Natural killer cell treated with Interleukin-12 subunit alpha and Interleukin-12 subunit beta and Interleukin-15 and Interleukin-18, amount 100 ng/mL, for 72 hours (primary cell): ENCODE measurements around the gene LRRC4C. TPM values are rescaled to one million over a fixed set of nuclear protein-coding genes. Genes with fewer than 3 reads are reported as not detected.
A peak's percentile ranks its signal among the peaks of the same experiment; 100 is the strongest.

Source experiments
- ATAC-seq, 2 donors: fragments of 150-1000 bp; cut with Tn5 transposase in 1 of 2; sonication (Bioruptor Pico), chemical (Tn5 transposase) in 1 of 2; 2 replicates each; pipeline ENCODE4 v1.10.0; 2021
- DNase-seq: peaks from one replicate; pipeline ENCODE4 v3.0.0; 2022; ENCODE audit warnings: low spot score
- H3K27ac Mint-ChIP-seq, 2 donors: 1 replicate in 1 of 2; 2 replicates in 1 of 2; pipeline ENCODE4 v1.8.0; 2022; ENCODE audit warnings: mixed read lengths in 2 of 2, mild to moderate bottlenecking in 1 of 2, moderate library complexity in 1 of 2
- H3K27me3 Mint-ChIP-seq, 2 donors: 1 replicate in 1 of 2; 2 replicates in 1 of 2; pipeline ENCODE4 v1.8.0; 2022; ENCODE audit warnings: mixed read lengths in 2 of 2
- H3K36me3 Mint-ChIP-seq: one replicate; pipeline ENCODE4 v1.8.0; 2022; ENCODE audit warnings: mixed read lengths
- H3K4me1 Mint-ChIP-seq, 2 donors: 1 replicate in 1 of 2; 2 replicates in 1 of 2; pipeline ENCODE4 v1.8.0; 2022; ENCODE audit warnings: low read depth in 2 of 2, mixed read lengths in 2 of 2, mild to moderate bottlenecking in 1 of 2
- H3K4me3 Mint-ChIP-seq: one replicate; pipeline ENCODE4 v1.8.0; 2022; ENCODE audit warnings: mixed read lengths
- H3K9me3 Mint-ChIP-seq: 2 replicates; pipeline ENCODE4 v1.8.0; 2022; ENCODE audit warnings: mixed read lengths
- total RNA-seq, 2 donors: library from RNA; stranded (reverse); gene quantifications; one replicate each; pipeline ENCODE4 v1.2.3, GENCODE V29; 2022

The LRRC4C gene
- total RNA-seq, 2 donors from 2014 or later: not detected

- no peaks in the 10 kb centered on the region for H3K4me1 Mint-ChIP-seq
- DNase-seq: no peak
- peaks cover 7% of the 10 kb centered on the region for H3K9me3 Mint-ChIP-seq
- peaks cover 5% of the 10 kb centered on the region for H3K36me3 Mint-ChIP-seq
- no peaks in the 10 kb centered on the region for H3K27me3 Mint-ChIP-seq
- no peak overlapping the region for H3K4me3 Mint-ChIP-seq
- no peak overlapping the region for H3K27ac Mint-ChIP-seq
- ATAC-seq: no peak
Measured at GRCh38 chr11:40826601-40827000, 632.9 kb downstream of the LRRC4C start.

- no peaks in the 10 kb centered on the region for H3K27me3 Mint-ChIP-seq
- peaks cover 7% of the 10 kb centered on the region for H3K9me3 Mint-ChIP-seq
- ATAC-seq (no peak), DNase-seq (no peak)
- no peak overlapping the region for H3K27ac Mint-ChIP-seq
- peaks cover 5% of the 10 kb centered on the region for H3K36me3 Mint-ChIP-seq
- no peak overlapping the region for H3K4me3 Mint-ChIP-seq
- H3K4me1 Mint-ChIP-seq: no peaks in the 10 kb centered on the region
Measured at GRCh38 chr11:40825201-40825834, 634.1 kb downstream of the LRRC4C start.

- no peak overlapping the region for H3K27ac Mint-ChIP-seq
- H3K36me3 Mint-ChIP-seq: peaks cover 14% of the 10 kb centered on the region
- no peak for ATAC-seq
- no peaks in the 10 kb centered on the region for H3K27me3 Mint-ChIP-seq
- no peak overlapping the region for H3K4me3 Mint-ChIP-seq
- no peaks in the 10 kb centered on the region for H3K4me1 Mint-ChIP-seq
- no peak for DNase-seq
- peaks cover 15% of the 10 kb centered on the region for H3K9me3 Mint-ChIP-seq
Measured at GRCh38 chr11:40819230-40819629, 640.2 kb downstream of the LRRC4C start.

- H3K9me3 Mint-ChIP-seq: peaks cover 13% of the 10 kb centered on the region
- H3K4me3 Mint-ChIP-seq: no peak overlapping the region
- DNase-seq: no peak
- no peaks in the 10 kb centered on the region for H3K27me3 Mint-ChIP-seq
- H3K27ac Mint-ChIP-seq: no peak overlapping the region
- H3K36me3 Mint-ChIP-seq: peaks cover 9% of the 10 kb centered on the region
- H3K4me1 Mint-ChIP-seq: no peaks in the 10 kb centered on the region
- no peak for ATAC-seq
Measured at GRCh38 chr11:40816976-40817375, 642.5 kb downstream of the LRRC4C start.

- H3K4me1 Mint-ChIP-seq: no peaks in the 10 kb centered on the region
- ATAC-seq: no peak
- no peak overlapping the region for H3K27ac Mint-ChIP-seq
- H3K36me3 Mint-ChIP-seq: peaks cover 5% of the 10 kb centered on the region
- DNase-seq: no peak
- H3K4me3 Mint-ChIP-seq: no peak overlapping the region
- H3K27me3 Mint-ChIP-seq: no peaks in the 10 kb centered on the region
- H3K9me3 Mint-ChIP-seq: peaks cover 15% of the 10 kb centered on the region
Measured at GRCh38 chr11:40797981-40798380, 661.5 kb downstream of the LRRC4C start.

GRCh38 chr11:40787224-40787623 lies 672.2 kb downstream of the LRRC4C start:
- DNase-seq (no peak), ATAC-seq (no peak)
- Mint-ChIP-seq H3K4me1 (no peaks in the 10 kb centered on the region), H3K27ac (no peak overlapping the region), H3K27me3 (no peaks in the 10 kb centered on the region), H3K9me3 (peaks cover 17% of the 10 kb centered on the region), H3K4me3 (no peak overlapping the region), H3K36me3 (no peaks in the 10 kb centered on the region)

- peaks cover 8% of the 10 kb centered on the region for H3K9me3 Mint-ChIP-seq
- no peaks in the 10 kb centered on the region for H3K27me3 Mint-ChIP-seq
- no peak overlapping the region for H3K4me3 Mint-ChIP-seq
- H3K36me3 Mint-ChIP-seq: no peaks in the 10 kb centered on the region
- DNase-seq: no peak
- H3K27ac Mint-ChIP-seq: no peak overlapping the region
- no peak for ATAC-seq
- no peaks in the 10 kb centered on the region for H3K4me1 Mint-ChIP-seq
Measured at GRCh38 chr11:40763046-40763445, 696.4 kb downstream of the LRRC4C start.

GRCh38 chr11:40759341-40759740 lies 700.1 kb downstream of the LRRC4C start:
- DNase-seq: no peak
- no peaks in the 10 kb centered on the region for H3K4me1 Mint-ChIP-seq

GRCh38 chr11:40754297-40754696 lies 705.2 kb downstream of the LRRC4C start:
- no peak overlapping the region for H3K27ac Mint-ChIP-seq
- H3K4me1 Mint-ChIP-seq: no peaks in the 10 kb centered on the region
- H3K4me3 Mint-ChIP-seq: no peak overlapping the region
- H3K36me3 Mint-ChIP-seq: peaks cover 14% of the 10 kb centered on the region
- DNase-seq (no peak), ATAC-seq (no peak)
- no peaks in the 10 kb centered on the region for H3K27me3 Mint-ChIP-seq
- H3K9me3 Mint-ChIP-seq: peaks cover 9% of the 10 kb centered on the region

More at GRCh38 chr11:40759341-40759740, 700.1 kb downstream of the LRRC4C start:
- H3K27me3 Mint-ChIP-seq: no peaks in the 10 kb centered on the region
- H3K27ac Mint-ChIP-seq: no peak overlapping the region
- H3K36me3 Mint-ChIP-seq: peaks cover 4% of the 10 kb centered on the region
- no peak overlapping the region for H3K4me3 Mint-ChIP-seq
- ATAC-seq: no peak
- peaks cover 6% of the 10 kb centered on the region for H3K9me3 Mint-ChIP-seq

- Mint-ChIP-seq H3K4me1 (no peaks in the 10 kb centered on the region), H3K27ac (no peak overlapping the region), H3K9me3 (peaks cover 29% of the 10 kb centered on the region), H3K36me3 (peaks cover 11% of the 10 kb centered on the region), H3K27me3 (no peaks in the 10 kb centered on the region), H3K4me3 (no peak overlapping the region)
- ATAC-seq (peak in 1 of 2 donors; percentile 11), DNase-seq (no peak)
Measured at GRCh38 chr11:40746282-40746681, 713.2 kb downstream of the LRRC4C start.

- H3K4me3 Mint-ChIP-seq: no peak overlapping the region
- H3K9me3 Mint-ChIP-seq: peaks cover 17% of the 10 kb centered on the region
- no peak overlapping the region for H3K27ac Mint-ChIP-seq
- DNase-seq (no peak), ATAC-seq (no peak)
- peaks cover 12% of the 10 kb centered on the region for H3K36me3 Mint-ChIP-seq
- no peaks in the 10 kb centered on the region for H3K27me3 Mint-ChIP-seq
- no peaks in the 10 kb centered on the region for H3K4me1 Mint-ChIP-seq
Measured at GRCh38 chr11:40732132-40732531, 727.3 kb downstream of the LRRC4C start.

- H3K36me3 Mint-ChIP-seq: peaks cover 9% of the 10 kb centered on the region
- H3K27ac Mint-ChIP-seq: no peak overlapping the region
- peaks cover 29% of the 10 kb centered on the region for H3K9me3 Mint-ChIP-seq
- H3K4me1 Mint-ChIP-seq: no peaks in the 10 kb centered on the region
- H3K27me3 Mint-ChIP-seq: no peaks in the 10 kb centered on the region
- ATAC-seq (no peak), DNase-seq (no peak)
- H3K4me3 Mint-ChIP-seq: no peak overlapping the region
Measured at GRCh38 chr11:40722179-40722795, 737.2 kb downstream of the LRRC4C start.

GRCh38 chr11:40716344-40717130 lies 742.9 kb downstream of the LRRC4C start:
- ATAC-seq (no peak), DNase-seq (no peak)
- no peaks in the 10 kb centered on the region for H3K27me3 Mint-ChIP-seq
- no peaks in the 10 kb centered on the region for H3K36me3 Mint-ChIP-seq
- no peak overlapping the region for H3K4me3 Mint-ChIP-seq
- no peaks in the 10 kb centered on the region for H3K4me1 Mint-ChIP-seq
- H3K27ac Mint-ChIP-seq: no peak overlapping the region
- H3K9me3 Mint-ChIP-seq: peaks cover 9% of the 10 kb centered on the region

- DNase-seq (no peak), ATAC-seq (no peak)
- Mint-ChIP-seq H3K27me3 (no peaks in the 10 kb centered on the region), H3K27ac (no peak overlapping the region), H3K9me3 (peaks cover 22% of the 10 kb centered on the region), H3K36me3 (peaks cover 16% of the 10 kb centered on the region), H3K4me1 (no peaks in the 10 kb centered on the region), H3K4me3 (no peak overlapping the region)
Measured at GRCh38 chr11:40713083-40713482, 746.4 kb downstream of the LRRC4C start.
